LHCN-M2 (cell line): ENCODE data around the gene TMEM17. TPM values are rescaled to one million over a fixed set of nuclear protein-coding genes. Genes with fewer than 3 reads are reported as not detected.

Experiments used
- DNase-seq: peaks from one replicate; pipeline ENCODE4 v3.0.0-alpha.2; 2012; ENCODE audit warnings: low read depth
- total RNA-seq: library from RNA; depleted of rRNA; stranded (reverse); fragments of >200 nt; gene quantifications from 2 replicates; pipeline ENCODE4 v1.2.3, GENCODE V29; 2014; rRNA removed

Gene TMEM17
- total RNA-seq, 1 experiment from 2014 or later = 2.5 TPM

GRCh38 chr2:62456721-62457539 is 49.1 kb downstream of the TMEM17 start:
- peak; percentile 63 for DNase-seq

GRCh38 chr2:62455957-62456692 is 49.9 kb downstream of the TMEM17 start:
- no peak for DNase-seq

GRCh38 chr2:62453955-62454354 is 52.0 kb downstream of the TMEM17 start:
- DNase-seq = no peak

- DNase-seq = no peak
Observed at GRCh38 chr2:62452701-62453454, 53.1 kb downstream of the TMEM17 start.

GRCh38 chr2:62450716-62451191 is 55.2 kb downstream of the TMEM17 start:
- no peak for DNase-seq

Other genes with a start within 250 kb of the TMEM17 start
- 39.6 and 56.7 TPM in 2 replicates for gene EHBP1, start 199.5 kb upstream of the TMEM17 start, total RNA-seq